Measurements from ENCODE around the gene SYNPO. TPM values are rescaled to one million over a fixed set of nuclear protein-coding genes. Genes with fewer than 3 reads are reported as not detected.

SYNPO gene
- total RNA-seq, 1 donor from 2014 or later = 17.8 TPM

- H3K9me3 Mint-ChIP-seq (ENCODE audit: unreplicated experiment) = no peaks in the 10 kb centered on the region
Measured at GRCh38 chr5:150663936-150664335, 23.5 kb downstream of the SYNPO start.

GRCh38 chr5:150665044-150665443 is 24.6 kb downstream of the SYNPO start:
- Mint-ChIP-seq H3K36me3 (ENCODE audit: unreplicated experiment) (no peaks in the 10 kb centered on the region), H3K27me3 (ENCODE audit: unreplicated experiment) (peaks cover 16% of the 10 kb centered on the region), H3K4me1 (ENCODE audit: unreplicated experiment) (peaks cover 18% of the 10 kb centered on the region), H3K27ac (ENCODE audit: unreplicated experiment) (peak overlapping the region; percentile 3), H3K4me3 (ENCODE audit: unreplicated experiment) (no peak overlapping the region), H3K9me3 (ENCODE audit: unreplicated experiment) (no peaks in the 10 kb centered on the region)
- DNase-seq (ENCODE audit: extremely low spot score, unreplicated experiment) = peak; percentile 66
- TF ChIP-seq CTCF (IDR thresholded peaks at IDR 0.05) = no peak

More at GRCh38 chr5:150663936-150664335, 23.5 kb downstream of the SYNPO start:
- Mint-ChIP-seq H3K4me3 (ENCODE audit: unreplicated experiment) (no peak overlapping the region), H3K27me3 (ENCODE audit: unreplicated experiment) (peaks cover 14% of the 10 kb centered on the region), H3K4me1 (ENCODE audit: unreplicated experiment) (peaks cover 18% of the 10 kb centered on the region), H3K27ac (ENCODE audit: unreplicated experiment) (no peak overlapping the region), H3K36me3 (ENCODE audit: unreplicated experiment) (no peaks in the 10 kb centered on the region)
- no peak for TF ChIP-seq CTCF (IDR thresholded peaks at IDR 0.05)
- no peak for DNase-seq (ENCODE audit: extremely low spot score, unreplicated experiment)

GRCh38 chr5:150670275-150670947 is 30.0 kb downstream of the SYNPO start:
- Mint-ChIP-seq H3K4me3 (ENCODE audit: unreplicated experiment) (peak overlapping the region; percentile 53), H3K9me3 (ENCODE audit: unreplicated experiment) (no peaks in the 10 kb centered on the region)

GRCh38 chr5:150670948-150671310 is 30.5 kb downstream of the SYNPO start:
- Mint-ChIP-seq H3K9me3 (ENCODE audit: unreplicated experiment) (no peaks in the 10 kb centered on the region), H3K36me3 (ENCODE audit: unreplicated experiment) (no peaks in the 10 kb centered on the region), H3K4me3 (ENCODE audit: unreplicated experiment) (peak overlapping the region; percentile 53), H3K27ac (ENCODE audit: unreplicated experiment) (peak overlapping the region; percentile 5), H3K4me1 (ENCODE audit: unreplicated experiment) (peaks cover 25% of the 10 kb centered on the region), H3K27me3 (ENCODE audit: unreplicated experiment) (peaks cover 2% of the 10 kb centered on the region)
- TF ChIP-seq CTCF (IDR thresholded peaks at IDR 0.05) = no peak
- no peak for DNase-seq (ENCODE audit: extremely low spot score, unreplicated experiment)

More at GRCh38 chr5:150670275-150670947, 30.0 kb downstream of the SYNPO start:
- H3K36me3 Mint-ChIP-seq (ENCODE audit: unreplicated experiment) = no peaks in the 10 kb centered on the region
- H3K27me3 Mint-ChIP-seq (ENCODE audit: unreplicated experiment) = peaks cover 2% of the 10 kb centered on the region
- DNase-seq (ENCODE audit: extremely low spot score, unreplicated experiment) = peak; percentile 63
- peaks cover 25% of the 10 kb centered on the region for H3K4me1 Mint-ChIP-seq (ENCODE audit: unreplicated experiment)
- H3K27ac Mint-ChIP-seq (ENCODE audit: unreplicated experiment) = peak overlapping the region; percentile 18
- no peak for TF ChIP-seq CTCF (IDR thresholded peaks at IDR 0.05)

GRCh38 chr5:150671509-150672236 is 31.2 kb downstream of the SYNPO start:
- Mint-ChIP-seq H3K27ac (ENCODE audit: unreplicated experiment) (no peak overlapping the region), H3K36me3 (ENCODE audit: unreplicated experiment) (no peaks in the 10 kb centered on the region), H3K4me3 (ENCODE audit: unreplicated experiment) (peak overlapping the region; percentile 77), H3K27me3 (ENCODE audit: unreplicated experiment) (peaks cover 2% of the 10 kb centered on the region), H3K4me1 (ENCODE audit: unreplicated experiment) (peaks cover 25% of the 10 kb centered on the region), H3K9me3 (ENCODE audit: unreplicated experiment) (no peaks in the 10 kb centered on the region)
- TF ChIP-seq CTCF (IDR thresholded peaks at IDR 0.05) = no peak
- DNase-seq (ENCODE audit: extremely low spot score, unreplicated experiment) = peak; percentile 84
